ENCODE results near the gene SH3RF3.

The SH3RF3 gene

DNA sequence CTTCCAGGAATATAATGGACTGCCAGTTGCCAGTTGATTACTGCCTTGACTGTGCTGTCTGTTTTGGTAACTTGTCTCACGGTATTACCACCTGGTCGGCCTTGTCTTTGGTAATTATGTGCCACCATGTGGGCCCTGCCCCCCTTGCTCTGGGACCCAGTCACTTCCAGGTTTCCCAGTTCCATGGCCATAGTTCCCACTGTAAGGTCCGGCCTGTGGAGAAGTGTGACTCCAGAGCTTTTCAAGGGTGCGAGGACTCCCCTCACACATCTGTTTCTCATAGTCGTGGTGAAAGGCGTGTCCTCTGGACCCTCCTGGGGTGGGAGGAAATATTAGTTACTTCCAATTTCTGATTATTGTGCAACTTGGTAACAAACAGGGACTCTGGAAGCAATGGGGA, 334.2 kb downstream of the SH3RF3 start:
- peak in 3 of 42 donors; percentile 1 to 11 (median 8) for DNase-seq
- intact Hi-C loops (cut with DNase I), result no loop called here

DNA sequence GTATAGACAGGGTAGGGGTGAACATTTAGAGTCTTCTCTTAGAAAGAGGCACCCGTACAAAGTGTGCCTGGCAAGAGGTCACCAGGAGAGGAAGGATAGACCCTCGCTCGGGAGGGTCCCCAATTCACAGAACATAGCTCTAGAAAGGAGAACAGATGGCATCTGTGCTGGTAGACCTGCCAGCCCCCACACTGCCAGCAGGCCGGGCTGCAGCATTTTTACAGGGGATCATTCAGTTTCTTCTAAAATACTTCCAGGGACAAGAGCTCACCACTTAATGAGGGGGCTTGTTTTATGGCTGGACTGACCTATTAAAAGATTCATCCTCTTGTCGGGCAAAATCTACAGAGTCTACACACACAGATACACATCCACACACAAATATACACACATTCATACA, 334.9 kb downstream of the SH3RF3 start:
- DNase-seq, result peak in 6 of 42 donors; percentile 4 to 27 (median 10)
- intact Hi-C loops (cut with DNase I), result no loop called here

DNA sequence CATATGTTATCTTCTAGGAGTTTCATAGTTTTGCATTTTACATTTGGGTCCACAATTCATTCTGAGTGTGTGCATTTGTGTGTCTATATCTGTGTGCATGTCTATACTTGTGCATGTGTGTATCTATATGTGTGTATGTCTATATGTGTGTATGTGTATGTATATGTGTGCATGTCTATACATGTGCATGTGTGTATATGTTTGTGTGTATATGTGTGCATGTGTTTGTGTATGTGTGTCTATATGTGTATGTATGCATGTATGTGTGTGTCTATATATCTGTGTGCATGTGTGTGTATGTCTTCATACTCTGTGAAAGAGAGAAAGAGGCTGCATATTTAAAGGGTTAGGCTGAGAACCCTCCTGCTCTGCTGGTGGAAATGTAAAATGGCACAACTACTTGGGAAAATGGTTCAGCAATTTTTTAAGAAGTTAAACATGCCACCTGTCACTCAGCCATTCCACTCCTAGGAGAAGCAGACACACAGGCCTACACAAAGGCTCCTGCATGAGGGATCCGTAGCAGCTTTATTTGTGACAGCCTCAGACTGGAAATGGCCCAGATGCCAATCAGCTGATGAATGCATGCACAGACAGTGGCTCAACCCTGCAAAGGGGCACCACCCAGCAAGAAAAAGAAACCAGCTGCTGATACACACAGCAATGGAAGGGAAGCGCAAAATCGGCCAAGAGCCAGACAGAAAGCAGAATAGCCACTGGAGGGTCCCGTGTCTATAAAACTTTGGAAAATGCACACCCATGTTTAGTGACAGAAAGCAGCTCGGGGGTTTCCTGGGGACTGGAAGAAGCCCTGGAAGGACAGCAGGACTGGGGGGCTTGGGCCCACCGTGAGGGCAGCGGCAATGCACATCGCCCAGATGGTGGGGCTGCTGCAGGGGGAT, 337.9 kb downstream of the SH3RF3 start:
- peak in 35 of 42 donors; percentile 29 to 71 (median 50) for DNase-seq
- intact Hi-C loops (cut with DNase I), result no loop called here

DNA sequence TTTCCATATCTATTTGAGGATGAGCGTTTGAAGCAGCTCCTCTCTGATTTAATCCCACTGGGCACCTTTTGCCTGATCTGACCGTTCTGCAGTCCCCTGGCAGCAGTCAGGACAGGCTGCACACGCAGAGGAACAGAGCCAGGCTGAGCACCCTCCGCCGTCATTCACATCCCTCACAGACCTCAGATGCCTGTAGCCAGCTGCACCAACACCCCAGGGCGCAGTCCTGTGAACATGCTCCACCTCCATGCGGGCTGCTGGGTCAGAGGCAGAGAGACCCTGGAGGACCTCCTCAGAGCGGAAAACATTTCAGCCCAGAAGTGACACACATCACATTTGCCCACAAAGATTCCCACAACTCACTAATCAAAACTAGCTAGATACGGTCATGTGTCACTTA, 338.7 kb downstream of the SH3RF3 start:
- intact Hi-C loops (cut with DNase I), result no loop called here
- DNase-seq, result peak in 5 of 42 donors; percentile 6 to 23 (median 17)

DNA sequence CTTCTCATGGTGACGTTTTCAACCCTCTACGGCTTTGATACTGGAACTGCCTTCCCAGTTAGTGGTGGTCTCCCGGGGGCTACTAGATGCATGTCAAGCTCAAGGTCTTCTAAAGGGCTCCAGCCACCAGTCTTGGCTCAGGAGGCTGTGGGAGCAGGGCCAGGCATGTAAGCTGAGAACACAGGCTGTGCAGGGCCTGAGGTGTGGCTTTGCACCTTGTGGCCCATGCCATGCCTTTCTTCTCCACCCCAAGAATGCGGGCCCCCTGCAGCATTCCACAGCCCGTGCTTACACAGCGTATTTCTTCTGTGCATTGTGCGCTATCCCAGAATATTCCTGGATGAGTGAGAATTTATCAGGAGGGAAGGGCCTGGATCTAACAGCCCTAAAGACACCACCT, 339.9 kb downstream of the SH3RF3 start:
- intact Hi-C loops (cut with DNase I), result no loop called here
- no peak for DNase-seq

DNA sequence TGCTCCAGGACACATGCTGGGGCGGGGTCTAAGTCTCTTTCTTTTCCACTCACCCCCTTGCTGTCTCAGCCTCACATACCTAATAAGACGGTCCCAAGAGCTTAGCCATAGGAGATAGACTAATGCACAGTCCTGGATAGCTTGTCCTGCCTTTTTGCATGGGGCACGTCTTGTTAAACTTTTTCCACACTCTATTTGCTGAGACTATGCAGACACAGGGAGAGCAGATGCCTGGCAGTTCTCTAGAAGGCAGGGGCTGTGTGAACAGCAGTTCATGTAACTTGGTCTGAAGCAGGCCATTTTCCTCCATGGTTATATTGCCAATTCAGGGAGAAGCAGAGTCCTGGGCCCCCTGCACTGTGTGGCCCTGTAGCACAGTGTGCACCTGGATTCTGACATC, 342.7 kb downstream of the SH3RF3 start:
- no peak for DNase-seq
- intact Hi-C loops (cut with DNase I), result no loop called here

DNA sequence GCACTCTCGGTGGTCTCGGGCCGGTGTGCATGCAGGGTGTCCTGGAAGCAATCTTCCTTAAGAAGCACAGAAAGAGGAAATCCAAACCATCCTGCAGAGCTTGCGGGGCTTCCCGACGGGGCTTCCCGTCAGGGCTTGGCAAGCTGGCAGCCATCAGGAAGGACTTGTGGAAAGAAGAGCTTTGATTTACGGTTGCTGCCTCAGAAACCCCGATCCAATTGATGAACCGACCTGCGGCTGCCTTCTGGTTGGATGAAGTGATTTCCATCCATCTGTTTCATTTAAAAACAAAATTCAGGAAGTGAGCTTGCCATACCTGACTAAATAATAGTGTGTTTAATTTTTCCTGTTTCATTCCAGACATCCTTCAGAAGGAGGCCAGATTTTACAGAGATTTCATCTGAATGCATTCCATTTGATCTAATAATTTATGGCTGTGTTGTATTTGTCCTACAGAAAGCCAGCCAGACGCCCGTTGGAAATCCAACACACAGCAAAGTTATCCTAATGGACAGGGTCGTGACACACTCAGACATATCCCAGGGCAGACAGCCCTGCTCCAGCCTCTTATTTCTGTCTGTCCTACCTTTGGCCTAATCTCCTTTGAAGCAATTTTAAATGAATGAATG, 343.4 kb downstream of the SH3RF3 start:
- DNase-seq, result no peak
- intact Hi-C loops (cut with DNase I), result no loop called here

DNA sequence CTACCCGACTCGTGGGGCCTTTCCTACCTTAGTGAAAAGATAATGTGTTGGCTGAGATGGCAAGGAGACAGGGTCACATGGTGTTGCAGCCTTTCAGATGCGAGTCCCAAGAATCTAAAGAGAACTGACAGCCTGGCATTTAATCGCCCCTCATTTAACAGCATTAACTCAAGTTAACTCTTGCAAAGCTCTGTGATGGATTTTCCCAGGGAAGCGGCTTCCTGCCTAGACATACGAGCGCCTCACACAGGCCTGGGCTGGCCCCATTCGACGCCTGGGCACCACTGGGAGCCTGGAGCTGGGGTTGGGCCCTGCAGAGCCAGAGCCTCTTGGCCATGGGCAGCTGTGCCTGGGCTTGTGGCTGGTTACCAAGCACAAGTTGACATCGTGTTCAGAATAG, 344.0 kb downstream of the SH3RF3 start:
- no peak for DNase-seq
- intact Hi-C loops (cut with DNase I), result no loop called here

DNA sequence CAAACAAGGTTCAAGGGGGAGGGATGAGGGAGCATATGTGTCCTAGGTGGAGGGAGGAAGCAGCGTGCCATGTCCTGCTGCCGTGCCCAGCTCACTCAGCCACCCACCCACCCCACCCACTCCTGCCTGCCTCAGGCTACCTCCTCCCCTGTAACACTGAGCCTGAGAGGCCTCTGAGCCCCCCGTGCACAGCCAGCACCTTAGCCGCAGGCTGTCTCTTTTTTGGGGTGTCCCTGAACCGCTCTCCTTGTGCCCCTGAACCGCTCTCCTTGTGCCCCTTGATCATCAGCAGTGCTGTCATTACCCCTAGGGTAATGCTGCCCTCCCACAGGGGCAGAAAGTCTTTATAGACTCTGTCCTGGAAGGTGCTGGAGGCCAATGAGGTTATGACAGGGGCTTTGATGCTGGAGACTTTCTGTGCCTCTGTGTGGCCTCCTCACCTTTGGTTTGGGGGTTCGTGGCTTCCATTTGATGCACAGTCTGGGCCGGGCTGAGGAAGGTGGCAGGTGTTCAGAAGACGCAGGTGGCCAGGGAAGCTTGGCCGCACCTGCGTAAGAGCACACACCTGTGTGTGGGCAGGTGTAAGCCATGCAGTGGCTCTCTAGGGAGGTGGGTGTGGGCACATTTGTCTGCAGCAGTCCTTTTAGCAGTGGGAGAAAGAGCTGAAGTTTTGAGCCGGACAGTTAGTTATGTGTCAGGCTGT, 344.8 kb downstream of the SH3RF3 start:
- intact Hi-C loops (cut with DNase I), result no loop called here
- DNase-seq, result no peak

DNA sequence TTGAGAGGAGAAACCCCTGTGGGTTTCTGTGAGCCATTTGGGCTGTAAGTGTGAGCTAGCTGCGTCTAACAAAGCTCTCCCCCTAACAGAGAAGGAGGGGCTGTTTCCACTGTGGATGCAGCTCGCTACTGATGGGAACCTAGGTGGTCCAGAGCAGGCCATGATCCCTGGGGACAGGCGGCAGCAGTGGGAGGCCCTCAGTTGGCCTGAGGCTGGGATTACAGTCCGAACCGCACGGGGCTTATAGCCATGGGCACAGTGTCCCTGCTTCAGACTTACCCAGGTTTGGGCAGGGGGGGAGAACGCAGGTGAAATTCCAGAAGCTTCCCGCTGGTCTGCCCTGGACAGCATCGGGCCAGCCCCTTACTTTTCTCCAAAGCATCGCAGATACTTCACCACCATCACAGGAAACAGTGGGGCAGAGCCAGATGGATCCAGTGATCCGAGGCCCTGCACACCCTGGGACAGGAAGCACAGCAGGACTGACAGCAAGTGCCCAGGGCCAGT, 345.4 kb downstream of the SH3RF3 start:
- DNase-seq, result no peak
- intact Hi-C loops (cut with DNase I), result no loop called here

DNA sequence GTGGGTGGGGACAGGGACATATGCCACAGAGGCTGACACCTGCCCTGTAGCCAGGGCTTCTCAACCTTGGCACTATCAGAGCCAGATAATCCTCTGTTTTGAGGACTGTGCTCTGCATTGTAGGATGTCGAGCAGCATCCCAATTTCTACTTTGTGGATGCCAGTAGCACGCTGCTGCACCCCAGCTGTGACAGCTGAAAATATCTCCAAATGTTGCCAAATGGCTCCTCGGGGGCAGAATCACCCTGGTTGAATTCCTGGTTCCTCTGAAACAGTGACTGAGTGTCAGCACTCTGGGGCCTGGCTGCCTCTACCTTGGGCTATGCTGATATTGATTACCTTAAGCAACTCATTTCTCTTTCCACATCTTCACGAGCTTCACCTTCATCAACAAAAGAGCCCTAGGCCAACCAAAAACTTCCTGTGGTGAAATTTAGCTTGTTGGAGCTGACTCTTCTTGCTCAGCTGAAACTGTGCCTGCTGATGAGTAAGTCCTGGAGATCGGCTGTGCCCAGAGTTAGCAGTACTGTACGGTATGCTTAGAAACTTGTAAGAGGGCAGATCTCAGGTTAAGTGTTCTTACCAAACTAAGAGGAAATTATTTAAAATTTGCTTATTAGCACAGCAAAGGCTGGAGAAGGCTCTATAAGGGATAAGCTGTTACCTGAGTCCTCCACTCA, 346.7 kb downstream of the SH3RF3 start:
- DNase-seq, result peak in 15 of 42 donors; percentile 27 to 74 (median 38)
- intact Hi-C loops (cut with DNase I), result no loop called here

DNA sequence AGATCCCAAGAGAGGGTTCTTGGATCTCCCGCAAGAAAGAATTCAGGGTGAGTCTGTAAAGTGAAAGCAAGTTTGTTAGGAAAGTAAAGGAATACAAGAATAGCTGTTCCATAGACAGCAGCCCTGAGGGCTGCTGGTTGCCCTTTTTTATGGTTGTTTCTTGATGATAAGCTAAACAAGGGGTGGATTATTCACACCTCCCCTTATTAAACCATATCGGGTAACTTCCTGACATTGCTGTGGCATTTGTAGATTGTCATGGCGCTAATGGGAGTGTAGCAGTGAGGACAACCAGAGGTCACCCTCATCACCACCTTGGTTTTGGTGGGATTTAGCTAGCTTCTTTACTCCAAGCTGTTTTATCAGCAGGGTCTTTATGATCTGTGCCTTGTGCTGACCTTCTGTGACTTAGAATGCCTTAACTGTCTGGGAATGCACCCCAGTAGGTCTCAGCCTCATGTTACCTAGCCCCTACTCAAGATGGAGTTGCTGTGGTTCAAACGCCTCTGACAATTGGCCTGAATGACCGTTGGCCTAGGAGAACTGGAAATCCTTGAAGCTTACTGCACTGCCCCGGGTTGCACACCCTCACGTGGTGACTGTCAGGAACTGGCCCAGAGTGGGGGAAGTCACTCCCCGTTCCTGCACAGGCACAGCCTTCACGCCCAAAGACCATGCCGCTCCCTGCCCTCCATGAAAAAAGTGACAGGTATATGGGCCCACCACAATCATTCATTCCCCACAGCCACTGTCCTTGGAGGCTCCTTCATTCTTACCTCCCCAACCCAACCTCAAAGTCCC, 347.8 kb downstream of the SH3RF3 start:
- DNase-seq, result no peak
- intact Hi-C loops (cut with DNase I), result no loop called here

DNA sequence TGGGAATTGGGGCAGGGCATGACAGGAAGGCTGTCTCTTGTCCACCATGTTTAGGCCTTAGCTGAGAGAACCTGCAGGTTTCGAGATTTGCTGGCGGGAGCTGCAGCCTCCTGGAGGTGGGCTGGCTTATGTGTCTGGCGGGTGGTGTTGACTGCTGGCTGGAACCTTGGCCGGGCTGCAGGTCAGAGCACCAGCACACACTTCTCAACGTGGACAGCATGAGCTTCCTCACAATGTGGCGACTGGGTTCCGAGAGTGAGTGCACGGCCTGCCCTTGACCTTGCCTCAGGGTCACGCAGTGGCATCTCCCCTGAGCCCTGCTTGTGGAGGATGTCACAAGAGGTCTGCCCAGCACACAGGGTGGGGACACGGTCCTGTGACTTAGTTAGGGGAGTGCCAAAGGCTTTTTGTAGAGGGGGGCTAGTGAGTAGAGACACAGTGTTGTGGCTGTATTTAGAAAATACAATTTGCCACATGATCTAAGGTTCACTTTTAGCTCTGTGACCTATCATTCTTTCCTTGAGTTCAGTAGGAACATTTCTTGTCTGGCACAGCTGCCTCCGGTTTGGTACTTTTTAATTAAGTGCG, 350.0 kb downstream of the SH3RF3 start:
- DNase-seq, result no peak
- intact Hi-C loops (cut with DNase I), result no loop called here

DNA sequence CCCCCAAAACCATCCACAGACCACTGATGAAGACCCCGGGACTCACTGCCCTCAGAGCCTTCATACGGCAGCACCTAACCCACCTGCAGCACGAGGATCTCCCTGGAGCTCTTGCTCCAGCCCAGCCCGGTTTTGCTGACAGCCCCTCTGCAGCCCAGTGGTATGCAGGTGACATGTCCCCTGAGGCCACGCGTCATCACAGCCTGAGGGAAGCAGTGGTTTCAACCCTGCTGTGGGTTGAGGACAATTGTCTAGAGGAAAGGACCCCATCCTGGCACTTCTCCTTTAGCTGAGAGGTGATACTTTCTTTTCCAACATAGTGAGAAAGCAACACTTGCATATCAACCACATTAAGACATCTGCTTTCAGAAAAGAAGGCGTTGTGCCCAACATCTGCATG, 350.8 kb downstream of the SH3RF3 start:
- intact Hi-C loops (cut with DNase I), result no loop called here
- no peak for DNase-seq

DNA sequence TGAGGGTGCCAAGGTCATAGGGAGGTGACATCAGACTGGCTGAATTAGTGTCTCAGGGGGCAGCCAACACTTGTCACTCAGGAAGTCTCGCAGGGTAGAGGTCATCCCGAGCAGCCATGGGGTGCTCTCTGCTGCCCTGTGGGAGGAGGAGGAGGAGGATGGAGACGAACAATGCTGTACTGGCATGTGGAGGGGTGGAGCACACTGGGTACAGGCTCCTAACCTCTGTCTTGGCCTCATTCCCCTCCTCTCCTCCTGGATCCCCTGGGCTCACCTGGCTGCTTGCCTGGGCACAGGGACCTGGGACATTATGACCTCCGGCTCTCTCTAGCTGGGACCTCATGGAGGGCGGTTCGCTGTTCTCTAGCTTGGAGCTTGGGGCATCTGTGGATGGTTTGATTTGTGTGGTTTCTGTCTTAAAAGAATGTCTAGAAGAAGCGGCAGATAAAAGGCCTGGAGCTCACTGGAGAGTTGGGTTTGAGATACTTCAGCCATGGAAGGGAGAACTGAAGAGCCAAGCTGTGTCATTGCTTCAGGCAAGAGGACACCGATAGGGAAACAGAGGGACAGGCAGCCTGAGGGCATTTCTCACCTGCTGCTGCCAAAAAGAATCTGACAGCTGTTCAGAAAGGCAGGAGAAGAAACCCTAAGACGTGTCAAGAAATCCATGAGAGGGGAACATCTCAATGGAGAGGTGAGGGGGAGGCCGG, 351.6 kb downstream of the SH3RF3 start:
- no peak for DNase-seq
- intact Hi-C loops (cut with DNase I), result no loop called here

DNA sequence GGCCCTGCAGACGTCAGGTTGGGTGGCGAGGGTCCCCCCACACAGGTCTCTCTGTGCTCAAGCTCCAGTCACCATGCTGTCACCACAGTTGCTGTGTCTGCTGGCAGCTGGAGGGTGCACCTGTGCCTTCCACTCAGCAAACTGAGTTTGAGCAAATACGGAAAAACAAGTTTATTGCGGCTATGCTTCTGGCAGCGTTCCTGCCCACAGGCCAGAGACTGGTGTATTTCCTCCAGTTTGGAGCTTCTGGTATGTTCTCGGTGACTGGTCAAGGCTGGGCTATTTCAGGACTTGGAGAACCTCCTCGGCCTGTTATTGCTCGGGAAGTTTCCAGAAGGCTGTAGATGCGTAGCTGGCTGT, 352.2 kb downstream of the SH3RF3 start:
- peak in 4 of 42 donors; percentile 13 to 44 (median 20) for DNase-seq
- intact Hi-C loops (cut with DNase I), result no loop called here

DNA sequence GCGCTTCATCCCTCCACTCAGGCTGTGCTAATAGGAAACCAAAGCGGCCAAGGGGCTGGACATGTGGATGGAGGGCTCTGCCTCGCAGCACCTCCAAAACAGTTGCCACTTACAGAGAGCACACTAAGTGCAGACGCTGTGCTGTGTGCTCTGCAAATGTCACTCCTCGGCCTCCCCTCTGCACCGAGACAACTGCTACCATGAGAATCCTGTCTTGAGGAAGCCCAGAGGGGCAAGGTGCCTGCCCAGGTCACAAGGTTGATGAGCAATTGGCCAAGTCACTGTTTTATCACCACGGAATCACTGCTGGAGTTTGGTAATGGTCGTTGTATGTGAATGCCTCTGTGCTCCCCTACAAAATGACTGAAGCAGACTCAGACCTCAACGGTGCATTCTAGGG, 352.6 kb downstream of the SH3RF3 start:
- no peak for DNase-seq
- intact Hi-C loops (cut with DNase I), result no loop called here

Data from head of caudate nucleus (tissue), 42 donors.